ENCODE data around the gene AFF2.

AFF2 gene

DNA sequence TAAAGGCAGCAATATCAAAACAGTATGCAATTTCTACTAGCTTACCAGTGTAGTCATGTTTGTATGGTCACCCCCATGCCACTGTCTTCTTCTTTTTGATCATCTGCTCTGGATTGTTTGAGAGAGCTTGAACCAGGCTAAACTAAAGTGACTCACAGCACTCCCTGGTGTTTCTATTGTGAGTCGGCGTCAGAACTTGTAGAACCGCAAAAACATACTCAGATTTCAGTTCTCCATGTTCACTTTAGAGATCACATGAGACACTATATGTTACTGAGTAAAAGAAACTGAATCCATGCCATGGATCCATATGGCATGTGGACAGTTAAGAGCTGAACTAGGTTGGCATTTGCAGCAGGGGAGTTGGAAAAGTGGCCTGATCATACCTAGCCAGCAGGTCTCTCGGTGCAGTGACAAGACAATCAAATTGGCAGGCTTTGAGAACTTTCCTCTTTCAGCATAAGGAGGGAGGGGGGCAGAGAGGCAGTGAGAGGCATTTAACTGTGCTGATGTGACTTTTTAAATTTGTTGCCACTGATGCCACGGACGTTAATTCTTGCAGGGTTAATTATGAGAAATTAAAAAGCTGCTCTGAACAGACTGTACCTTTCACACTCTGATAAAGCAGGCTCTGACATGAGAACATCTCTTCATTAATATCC is 88.4 kb downstream of the AFF2 start:
- no peak for DNase-seq (ENCODE audit: low read depth)

GRCh38 chrX:148592595-148592994 is 92.2 kb downstream of the AFF2 start:
- no peak for DNase-seq (ENCODE audit: low read depth)

DNA sequence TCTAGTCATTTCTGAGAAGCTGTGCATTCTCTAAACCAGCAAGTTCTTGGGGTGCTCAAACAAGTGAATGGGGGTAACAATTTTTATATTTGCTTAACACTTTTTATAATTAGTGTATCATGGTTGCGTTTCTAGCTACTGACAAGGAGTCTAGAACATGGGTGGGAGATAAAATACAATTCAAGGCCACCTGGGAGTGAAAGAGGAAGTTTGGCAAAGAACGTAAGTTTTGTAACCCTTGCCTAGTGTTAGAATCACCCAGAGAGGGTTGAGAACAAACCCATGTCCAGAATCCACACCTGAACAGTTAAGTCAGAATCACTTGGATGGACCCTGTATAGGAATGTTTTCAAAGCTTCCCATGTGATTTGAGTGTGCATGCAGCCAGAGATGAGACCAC is 92.7 kb downstream of the AFF2 start:
- no peak for DNase-seq (ENCODE audit: low read depth)

DNA sequence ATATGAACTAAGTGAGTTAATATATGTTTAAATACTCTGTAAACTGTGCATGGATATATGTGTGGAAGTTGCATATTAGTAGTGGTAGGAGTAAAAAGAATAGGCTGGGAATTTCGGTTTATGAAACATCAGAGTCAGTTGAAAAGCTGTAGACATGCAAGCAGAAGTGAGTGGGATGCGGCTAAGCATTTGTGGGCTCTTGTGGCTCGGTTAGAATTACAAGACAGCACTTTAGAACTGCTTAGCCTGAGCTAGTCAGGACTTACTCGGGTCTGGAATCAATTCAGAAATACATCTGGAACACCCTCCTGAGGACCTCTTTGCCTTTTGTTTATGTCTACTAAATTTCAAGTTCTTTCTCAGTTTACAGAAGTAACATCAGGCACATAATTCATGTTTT is 93.6 kb downstream of the AFF2 start:
- DNase-seq (ENCODE audit: low read depth) = no peak

DNA sequence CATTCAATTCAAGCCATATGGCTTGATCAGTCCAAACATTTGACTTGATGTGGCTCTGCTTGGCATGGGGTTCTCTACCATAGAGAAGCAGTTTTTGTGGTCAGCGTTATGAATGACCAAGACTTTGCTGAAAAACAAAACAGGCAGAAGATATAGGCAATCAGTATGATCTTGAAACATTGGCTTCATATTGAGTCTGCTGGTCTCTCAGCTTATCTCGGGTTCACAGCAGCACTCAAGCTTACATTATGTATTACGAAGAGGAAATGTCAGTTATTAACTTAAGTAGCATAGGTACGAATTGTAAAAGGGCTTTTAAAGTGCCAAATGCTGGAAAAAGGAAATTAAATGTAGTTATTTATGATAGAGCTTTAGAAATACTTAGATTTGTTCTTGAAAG is 99.0 kb downstream of the AFF2 start:
- DNase-seq (ENCODE audit: low read depth) = no peak

GRCh38 chrX:148600131-148600530 is 99.7 kb downstream of the AFF2 start:
- DNase-seq (ENCODE audit: low read depth) = no peak

GRCh38 chrX:148600581-148600980 is 100.2 kb downstream of the AFF2 start:
- DNase-seq (ENCODE audit: low read depth) = no peak

GRCh38 chrX:148601034-148601433 is 100.6 kb downstream of the AFF2 start:
- no peak for DNase-seq (ENCODE audit: low read depth)

DNA sequence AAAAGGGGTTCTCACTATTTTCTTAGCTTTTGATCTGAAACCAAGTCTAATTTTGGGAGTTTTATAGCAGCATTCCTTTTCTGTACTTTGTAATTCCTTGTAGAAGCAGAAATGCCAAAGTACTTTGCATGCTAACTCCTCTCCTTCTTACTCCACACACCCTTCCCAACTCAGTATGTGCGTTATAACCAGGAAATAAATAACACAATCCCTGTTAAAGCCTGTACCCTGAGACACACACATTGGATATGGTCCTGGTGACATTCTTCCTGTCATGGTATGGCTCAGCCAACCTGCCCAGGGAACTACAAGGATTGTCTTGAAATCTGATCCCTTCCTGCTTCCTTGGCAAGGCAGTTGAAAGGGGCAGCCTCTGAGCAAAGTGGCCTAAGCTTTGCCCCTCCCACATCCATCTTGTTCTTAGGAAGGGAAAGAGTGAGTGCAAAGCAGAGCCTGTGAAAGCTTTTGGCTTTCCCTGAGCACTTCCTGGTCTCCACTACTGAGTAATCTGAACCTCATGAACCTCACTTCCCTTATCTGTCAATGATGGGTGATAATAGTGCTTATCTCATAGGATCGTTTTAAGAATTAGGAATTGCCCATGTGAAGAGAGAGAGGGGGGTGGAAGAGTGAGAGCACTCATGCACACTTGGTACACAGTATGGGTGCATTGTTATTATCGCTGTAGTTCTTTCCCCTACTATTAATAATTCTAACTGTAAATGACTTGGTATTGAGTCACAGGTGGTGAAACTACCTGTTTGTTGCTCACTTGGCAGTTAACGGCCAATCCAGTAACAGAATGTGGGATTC is 109.3 kb downstream of the AFF2 start:
- peak; percentile 2 for DNase-seq (ENCODE audit: low read depth)

DNA sequence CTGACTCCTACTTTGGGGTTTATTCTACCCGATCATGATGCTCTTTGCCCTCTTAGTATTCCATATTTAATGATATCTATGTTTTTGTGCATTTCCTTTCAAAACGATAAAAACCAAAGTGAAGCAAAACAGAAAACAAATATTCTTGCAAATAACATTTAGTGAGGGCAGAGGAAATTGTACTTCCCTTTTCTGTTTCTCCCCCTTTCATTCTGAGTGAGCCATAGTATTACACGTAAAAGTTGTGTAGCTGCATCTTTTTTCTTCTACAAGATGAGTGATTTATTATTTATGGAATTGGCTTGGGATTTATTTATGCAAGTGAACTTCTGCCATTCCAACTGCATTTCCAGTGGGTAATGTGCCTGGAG is 109.9 kb downstream of the AFF2 start:
- DNase-seq (ENCODE audit: low read depth) = no peak

GRCh38 chrX:148611993-148612392 is 111.6 kb downstream of the AFF2 start:
- no peak for DNase-seq (ENCODE audit: low read depth)

DNA sequence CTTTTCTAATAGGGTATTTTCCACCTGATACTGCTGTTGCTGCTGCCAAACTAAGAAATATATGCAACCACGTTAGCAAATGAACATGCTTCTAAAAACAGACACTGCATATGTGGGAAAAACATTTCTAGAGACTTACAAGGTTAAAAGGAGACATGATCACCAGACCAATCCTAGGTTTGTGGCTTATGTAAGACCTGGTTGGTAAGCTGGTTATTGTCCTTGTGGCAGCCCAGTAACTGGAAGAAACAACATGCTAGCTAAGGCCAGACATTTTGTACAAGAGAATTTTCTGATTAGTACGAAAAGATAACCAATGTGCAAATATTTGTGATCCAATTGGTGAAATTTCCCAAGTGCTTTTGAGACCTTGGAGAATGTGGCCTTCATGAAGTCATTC is 112.0 kb downstream of the AFF2 start:
- DNase-seq (ENCODE audit: low read depth) = no peak

DNA sequence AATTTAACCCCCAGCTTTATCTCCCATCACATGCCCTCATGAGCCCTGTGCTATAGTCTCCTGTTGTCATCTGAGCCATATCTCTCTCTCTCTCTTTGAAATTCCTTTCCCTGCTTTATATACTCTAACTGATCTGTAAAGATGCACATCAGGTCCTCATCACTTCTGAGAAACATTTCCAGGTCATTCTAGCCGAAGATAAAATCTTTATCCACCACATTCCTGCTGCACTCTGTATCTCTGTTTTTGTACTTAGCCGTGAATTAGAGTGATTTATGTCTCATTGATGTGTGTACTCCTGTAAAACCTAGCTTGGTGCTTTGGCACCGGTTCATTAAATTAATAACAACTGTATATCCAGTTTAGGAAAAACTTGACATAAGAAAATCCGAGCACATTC is 113.2 kb downstream of the AFF2 start:
- DNase-seq (ENCODE audit: low read depth) = no peak

DNA sequence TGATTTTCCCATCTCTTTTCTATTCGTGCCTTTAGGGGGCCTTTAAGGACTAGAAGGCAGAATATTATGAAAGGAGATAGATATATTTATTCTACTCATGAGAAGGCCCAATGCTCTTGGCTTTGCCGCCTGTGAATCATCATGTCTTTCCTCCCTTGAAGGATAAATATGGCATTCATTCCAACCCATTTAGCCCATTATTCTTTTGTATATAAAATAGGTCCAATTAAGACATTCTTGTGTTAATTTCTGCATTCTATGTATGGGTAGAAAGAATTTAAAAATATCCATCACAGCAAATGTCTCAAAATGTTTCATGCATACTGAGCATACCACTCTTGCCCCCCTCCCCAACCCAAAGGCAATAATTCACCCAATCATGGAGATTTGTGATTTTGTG is 115.1 kb downstream of the AFF2 start:
- DNase-seq (ENCODE audit: low read depth) = no peak

- no peak for DNase-seq (ENCODE audit: low read depth)
Observed at GRCh38 chrX:148618470-148619445, 118.3 kb downstream of the AFF2 start.

- DNase-seq (ENCODE audit: low read depth) = no peak
Observed at GRCh38 chrX:148620023-148620422, 119.6 kb downstream of the AFF2 start.

DNA sequence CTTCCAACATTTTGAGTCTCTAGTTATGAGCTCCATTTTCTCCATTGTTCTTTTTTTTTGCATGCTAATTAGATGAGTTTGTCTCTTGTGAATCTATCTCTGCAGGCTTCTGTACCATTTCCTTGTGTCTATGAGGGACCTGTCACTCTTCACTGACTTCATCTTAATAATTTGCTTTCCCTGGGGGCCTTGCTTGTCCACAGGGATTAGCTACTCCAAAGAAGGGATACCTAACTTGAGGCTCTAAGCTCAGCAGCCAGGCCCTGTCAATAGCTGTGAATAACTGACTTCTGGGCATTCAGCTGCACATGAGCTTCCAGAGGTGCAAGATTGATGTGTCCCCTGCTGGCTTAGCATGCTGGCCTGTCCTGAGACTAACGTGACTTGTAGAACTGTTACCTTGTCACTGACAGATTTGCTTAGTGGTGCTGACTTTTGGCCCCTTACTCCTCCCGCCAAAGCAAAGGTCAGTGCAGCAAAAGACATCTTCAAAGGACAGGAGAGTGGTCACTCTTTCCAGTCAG is 124.6 kb downstream of the AFF2 start:
- DNase-seq (ENCODE audit: low read depth) = no peak

- DNase-seq (ENCODE audit: low read depth) = no peak
Observed at GRCh38 chrX:148628621-148629020, 128.2 kb downstream of the AFF2 start.

GRCh38 chrX:148629434-148629833 is 129.0 kb downstream of the AFF2 start:
- DNase-seq (ENCODE audit: low read depth) = no peak

DNA sequence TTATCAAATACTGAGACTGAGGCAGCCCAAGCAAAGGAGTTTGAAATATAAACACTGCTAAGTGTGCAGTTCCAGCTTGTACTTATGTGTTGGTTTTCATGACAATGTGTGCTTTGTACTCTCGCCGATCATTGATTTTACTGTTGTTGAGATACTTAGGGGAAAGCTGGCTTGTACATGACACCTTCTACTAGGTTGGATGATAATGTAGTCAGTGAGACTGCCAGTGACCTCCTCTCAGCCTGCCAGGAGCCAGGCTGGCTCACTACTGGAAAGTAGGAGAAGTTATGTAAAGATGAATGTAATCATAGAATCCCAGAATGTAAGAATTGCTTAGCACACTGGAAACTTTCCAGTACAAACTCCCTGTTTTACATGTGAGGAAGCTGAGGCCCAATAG is 132.0 kb downstream of the AFF2 start:
- DNase-seq (ENCODE audit: low read depth) = no peak

GRCh38 chrX:148633218-148633908 is 132.9 kb downstream of the AFF2 start:
- DNase-seq (ENCODE audit: low read depth) = no peak

DNA sequence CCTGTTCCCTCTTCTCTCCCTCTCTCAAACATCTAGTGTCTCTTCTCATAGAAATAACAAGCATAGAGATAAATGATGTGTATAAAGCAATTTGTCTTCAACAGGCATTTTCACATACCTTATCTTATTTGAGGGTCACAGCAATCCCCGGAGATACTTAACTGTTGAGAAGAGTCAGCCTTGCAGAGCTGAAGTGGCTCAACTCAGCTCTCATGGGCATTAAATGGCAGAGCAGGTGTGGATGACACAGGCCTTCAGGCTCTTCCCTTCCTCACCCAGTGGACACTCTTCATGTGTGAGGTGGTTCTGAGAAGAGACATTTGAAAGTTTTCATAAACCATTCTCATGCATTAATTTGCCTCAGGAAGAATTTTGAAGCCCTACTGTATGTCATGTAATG is 134.2 kb downstream of the AFF2 start:
- no peak for DNase-seq (ENCODE audit: low read depth)
